GM19395 (cell line): ENCODE results near the gene KASH5.

Experiments used
- ATAC-seq: cut with Tn5 transposase; IDR thresholded peaks from one replicate; pipeline ENCODE4 v1.9.1; 2021; ENCODE audit warnings: mild to moderate bottlenecking, moderate library complexity; ENCODE audit not compliant: unreplicated experiment

The KASH5 gene

DNA sequence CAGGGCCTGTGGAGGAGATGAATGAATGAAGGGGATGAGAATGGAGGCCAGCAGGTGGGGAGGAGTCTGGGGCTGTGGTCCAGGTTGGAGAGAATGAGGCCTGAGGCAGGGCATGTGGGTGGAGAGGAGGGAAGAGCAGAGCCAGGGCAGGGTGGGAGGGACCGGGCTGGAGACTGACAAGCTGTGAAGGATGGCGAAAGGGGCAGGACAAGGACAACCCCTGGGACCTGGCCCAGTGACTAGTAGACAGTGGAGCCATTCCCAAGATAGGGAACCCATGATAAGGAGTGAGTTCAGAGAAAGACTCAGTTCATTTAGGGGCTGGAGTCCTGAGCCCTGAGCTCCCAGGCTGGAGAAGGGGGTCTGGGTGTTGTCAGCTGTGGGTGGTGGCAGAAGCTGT is 32.2 kb downstream of the KASH5 start:
- no peak for ATAC-seq

DNA sequence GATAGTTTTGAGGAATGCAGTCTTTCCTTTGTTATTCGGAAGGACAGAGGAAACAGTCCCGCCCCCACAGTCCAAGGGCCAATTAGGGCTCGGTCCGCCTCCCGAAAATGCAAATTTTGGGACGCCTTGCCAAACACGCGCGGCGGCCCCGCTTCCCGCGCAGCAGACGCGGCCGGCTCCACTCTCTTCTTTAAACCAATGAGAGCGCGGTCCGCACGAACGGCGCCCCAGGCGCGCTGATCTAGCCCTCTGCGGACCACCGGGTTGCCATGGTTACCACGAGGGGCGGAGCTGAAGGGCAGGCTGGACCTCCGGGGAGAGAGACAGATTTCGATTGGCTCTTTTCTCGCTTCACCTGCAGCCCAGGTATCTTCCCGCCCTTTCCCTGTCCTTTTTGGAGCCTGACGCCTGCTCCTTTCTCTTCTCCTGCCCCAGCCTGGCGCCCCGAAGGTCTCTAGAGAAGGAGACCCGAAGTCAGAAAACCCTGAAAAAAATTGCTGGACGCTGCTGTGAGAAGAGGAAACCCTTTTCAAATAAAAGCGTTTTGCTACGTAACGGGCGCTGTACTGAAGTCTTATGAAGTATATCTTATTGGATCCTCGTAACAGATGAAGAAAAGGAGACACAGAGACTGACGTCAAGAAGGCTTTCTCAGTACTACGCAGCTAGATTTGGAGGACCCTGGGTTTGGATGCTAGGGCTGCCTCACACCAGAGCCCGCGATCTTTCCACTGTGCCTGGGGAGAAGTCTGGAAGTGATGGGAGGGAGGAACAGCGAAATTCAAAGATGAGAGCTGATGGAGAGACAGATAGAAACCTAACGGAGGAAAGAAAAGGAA is 33.2 kb downstream of the KASH5 start:
- ATAC-seq: no peak

DNA sequence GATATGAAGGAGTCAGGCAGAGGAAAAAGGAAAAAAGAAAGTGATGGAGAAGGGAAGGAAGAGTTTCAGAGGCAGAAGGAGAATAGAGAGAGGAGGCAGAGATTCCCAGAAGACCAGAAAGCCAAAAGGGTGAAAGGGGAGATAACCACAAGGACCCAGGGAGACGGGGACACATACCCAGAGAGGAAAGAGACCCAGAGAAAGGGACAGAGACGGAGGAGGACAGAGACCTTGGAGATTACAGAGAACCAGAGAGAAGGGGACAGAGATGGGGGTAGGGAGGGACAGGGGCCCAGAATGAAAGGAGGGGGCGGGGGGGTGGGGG is 33.8 kb downstream of the KASH5 start:
- no peak for ATAC-seq

DNA sequence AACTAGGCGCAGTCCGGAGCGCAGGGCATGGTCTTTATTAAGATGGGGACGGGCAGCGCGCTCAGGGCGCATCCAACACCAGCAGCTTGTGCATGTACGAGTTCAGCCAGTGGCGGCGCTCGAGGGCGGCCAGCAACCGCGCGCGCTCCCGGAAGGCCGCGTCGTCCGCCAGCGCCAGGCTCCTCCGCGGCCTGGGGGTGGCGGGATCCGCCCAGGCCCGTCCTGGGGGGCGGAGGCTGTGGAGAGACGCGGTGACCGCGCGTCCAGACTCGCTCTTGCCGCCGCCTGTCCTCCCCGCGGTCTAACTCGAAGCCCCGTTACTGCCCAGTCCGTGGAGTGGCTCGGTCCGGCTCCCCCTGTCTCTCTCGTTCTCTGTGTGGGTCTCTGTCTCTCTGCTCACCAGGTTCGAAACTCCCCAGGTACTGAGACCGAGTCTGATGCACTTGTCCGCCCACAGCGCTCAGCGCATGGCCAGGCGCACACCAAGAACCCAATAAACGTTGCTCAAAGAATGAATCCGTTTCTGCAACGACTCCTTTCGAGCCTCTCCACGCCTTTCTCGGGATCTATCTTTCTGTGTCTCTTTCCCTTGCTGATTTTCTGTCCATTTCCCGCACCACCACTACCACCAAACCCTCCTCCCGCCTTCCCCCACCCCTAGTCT is 34.5 kb downstream of the KASH5 start:
- no peak for ATAC-seq

DNA sequence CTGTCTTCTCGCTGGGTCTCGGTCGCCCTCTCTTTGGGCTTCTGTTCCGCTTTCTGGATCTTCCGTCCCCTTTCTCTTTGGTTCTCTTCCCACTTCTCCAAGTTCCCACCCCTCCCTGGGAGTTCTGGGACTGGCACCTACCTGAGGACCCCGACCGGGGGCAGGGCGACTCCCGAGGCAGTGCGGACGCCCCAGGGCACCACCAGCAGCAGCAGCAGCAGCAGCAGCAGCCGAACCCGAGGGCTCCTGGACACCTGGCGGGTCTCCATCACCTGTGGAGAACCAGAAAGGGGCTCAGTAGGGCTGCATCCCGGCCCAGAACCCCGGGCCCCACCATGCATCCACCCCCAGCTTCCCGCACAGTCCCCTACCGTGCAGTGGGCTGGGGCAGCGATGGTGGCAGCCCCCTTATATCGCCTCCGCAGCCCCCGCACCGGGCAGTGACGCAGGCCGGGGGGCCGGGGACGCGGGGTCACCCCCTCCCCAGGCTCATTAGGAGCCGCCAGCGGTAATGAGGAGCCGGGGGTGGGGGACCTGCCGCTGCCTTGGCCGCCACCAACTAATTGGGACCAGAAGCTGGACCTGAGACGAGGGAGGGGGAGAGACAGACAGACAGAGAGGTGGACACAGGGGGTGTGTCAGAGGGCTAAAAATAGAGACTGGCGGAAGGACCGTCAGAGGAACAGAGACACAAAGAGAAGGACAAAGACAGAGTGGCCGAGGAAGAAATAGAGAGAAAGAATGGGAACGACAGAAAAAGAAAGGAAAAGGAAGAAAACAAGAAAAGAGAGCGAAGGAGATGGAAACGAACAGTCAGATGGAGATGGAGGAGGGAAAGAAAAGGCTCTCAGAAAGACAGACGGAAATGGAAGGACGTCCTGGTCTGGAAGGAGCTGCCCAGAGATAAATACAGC is 35.3 kb downstream of the KASH5 start, which contains the start of gene PTH2:
Gene PTH2 (minus strand): TSS at position 371 of the 914 bp plus-strand sequence. CDS start 102 bp downstream, at position 269.
- no peak for ATAC-seq

DNA sequence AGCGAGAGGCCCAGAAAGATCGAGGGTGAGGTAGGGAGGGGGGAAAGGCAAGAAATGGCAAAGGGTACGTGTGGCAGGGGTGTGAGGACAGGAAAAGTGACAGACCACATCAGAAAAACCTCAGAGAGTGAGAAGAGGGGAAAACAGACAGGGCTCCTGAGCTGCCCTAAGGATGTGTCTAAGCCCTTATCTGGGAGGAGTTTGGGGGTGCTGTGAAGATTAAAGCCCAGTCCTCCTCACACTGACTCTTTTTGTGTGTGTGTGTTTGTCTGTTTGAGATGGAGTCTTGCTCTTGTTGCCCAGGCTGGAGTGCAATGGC is 35.9 kb downstream of the KASH5 start:
- ATAC-seq: no peak

DNA sequence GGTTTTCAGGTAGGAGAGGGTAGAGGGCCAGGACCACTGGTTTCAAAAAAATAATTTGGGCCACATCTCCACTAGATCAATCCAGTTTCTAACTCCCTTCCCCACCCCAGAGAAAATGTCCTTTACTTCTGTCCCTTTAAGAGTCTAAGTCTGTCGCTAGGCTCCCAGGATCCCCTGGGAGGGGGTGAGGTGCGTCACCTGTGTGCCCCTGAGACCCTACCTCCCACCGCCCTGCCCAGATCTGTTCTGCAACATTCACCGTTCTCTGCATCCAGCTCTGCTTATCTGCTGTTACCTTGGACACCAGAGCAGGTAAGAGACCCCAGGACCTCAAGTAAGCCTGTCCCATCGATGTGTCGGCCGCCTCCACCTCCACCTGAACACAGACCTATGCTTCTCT is 37.1 kb downstream of the KASH5 start, which contains the start of gene GFY:
Gene GFY (plus strand): TSS at position 211 of the 400 bp plus-strand sequence. CDS start 1,043 bp downstream, outside the sequence.
- ATAC-seq: no peak

DNA sequence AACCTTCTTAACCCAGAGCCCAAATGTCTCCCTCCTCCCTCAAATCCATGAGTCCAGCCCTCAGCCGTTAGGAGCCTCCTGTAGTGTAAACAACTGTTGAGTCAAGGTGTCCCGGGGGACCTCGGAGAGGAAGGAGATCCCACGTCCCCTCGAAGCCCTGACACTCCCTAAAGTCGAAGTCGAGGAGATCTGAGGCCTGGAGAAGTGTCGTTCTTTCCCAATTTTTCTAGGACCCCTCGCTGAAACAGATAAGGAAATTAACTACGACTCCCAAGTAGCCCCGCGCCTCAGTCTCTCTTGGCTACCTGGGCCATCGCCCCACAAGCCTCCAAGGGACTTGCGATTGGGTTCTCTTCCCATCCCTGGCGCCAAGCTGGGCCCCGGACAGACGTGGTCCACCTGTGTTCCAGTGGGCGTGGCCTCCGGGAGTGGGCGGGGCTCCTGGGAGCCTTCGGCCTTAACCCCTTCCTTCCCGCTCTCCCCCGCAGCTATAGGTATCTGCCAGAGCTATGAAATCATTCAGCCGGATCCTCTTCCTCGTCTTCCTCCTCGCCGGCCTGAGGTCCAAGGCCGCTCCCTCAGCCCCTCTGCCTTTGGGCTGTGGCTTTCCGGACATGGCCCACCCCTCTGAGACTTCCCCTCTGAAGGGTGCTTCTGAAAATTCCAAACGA is 38.0 kb downstream of the KASH5 start:
- ATAC-seq: no peak

DNA sequence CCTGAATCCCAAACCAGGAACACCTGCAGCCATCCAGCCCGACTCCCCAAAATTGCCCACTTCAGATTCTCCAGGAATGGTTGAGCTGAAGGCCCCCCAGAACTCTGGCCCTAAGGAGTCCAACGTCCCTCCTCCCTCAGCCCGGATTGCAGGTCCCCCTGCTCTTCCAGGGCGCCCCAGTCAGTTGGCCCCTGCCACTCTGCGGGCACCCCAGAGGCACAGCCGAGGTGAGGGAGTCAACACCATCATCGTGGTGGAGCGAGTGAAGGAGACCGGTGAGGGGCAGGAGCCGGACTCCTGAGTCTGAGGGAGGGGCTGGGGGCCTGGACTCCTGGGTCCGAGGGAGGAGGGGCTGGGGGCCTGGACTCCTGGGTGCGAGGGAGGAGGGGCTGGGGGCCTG is 39.3 kb downstream of the KASH5 start:
- ATAC-seq: no peak

DNA sequence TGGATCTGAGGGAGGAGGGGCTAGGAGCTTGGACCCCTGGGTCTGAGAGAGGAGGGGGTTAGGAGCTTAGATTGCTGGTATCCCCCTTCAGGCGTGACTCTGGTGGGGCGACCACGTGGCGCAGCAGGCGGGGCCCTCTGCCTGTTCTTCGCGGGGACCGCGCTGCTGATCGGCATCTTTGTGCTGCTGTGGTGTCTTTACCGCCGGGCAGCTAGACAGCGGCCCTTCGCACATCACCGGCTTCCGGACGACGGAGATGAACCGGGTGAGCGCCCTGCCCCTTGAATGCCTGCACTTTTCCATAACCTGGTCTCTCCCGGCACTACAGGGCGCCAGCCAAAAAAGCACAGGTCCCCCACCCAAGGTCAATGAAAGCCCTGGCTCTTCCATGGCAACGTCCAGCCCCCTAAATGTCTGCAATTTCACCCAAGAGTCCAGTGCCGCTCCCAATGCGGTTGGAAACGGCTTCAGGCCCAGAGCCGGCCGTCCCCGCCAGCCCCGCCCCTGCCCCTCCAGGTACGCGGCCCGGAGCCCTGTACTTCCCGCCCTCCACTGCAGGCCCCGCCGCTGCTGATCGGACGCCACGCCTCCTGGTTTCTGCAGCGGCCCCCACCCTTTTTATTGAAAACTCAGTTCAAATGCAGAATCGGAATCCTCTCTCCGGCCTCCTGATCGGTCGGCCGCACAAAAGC is 40.0 kb downstream of the KASH5 start:
- no peak for ATAC-seq

DNA sequence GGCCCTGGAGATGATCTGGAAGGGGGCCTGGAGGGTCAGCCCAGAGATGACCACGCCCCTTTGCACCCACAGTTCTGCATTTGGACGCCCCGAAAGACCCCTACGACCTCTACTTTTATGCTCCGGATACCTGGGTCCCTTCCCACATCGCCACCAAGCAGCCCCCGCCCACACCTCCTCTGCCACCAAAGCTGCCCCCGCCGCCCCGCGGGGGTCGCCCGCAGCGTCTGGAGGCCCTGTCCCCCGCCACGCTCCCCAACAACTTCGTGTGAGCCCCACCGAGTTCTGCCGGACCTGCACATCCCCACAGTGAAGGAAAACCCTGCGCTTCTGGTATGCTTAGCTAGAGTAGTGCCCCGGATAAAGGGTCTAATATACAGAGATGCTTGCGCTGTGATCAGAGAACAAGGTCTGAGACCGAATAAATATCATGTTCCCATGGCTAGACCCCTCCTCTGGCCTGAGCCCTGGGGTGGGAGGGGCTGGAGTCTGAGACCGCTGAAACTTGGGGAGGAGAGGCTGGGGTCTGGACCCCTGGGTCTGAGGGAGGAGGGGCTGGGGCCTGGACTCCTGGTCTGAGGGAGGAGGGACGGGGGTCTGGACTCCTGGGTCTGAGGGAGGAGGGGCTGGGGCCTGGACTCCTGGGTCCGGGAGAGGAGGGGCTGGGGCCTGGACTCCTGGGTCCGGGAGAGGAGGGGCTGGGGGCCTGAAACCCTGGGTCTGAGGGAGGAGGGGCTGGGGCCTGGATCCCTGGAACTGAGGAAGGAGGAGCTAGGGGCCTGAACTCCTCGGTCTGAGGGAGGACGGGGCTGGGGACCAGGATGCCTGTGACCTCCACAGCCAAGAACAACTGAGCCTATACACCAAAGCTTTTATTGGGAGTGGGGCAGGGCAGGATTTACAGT is 40.8 kb downstream of the KASH5 start:
- no peak for ATAC-seq

DNA sequence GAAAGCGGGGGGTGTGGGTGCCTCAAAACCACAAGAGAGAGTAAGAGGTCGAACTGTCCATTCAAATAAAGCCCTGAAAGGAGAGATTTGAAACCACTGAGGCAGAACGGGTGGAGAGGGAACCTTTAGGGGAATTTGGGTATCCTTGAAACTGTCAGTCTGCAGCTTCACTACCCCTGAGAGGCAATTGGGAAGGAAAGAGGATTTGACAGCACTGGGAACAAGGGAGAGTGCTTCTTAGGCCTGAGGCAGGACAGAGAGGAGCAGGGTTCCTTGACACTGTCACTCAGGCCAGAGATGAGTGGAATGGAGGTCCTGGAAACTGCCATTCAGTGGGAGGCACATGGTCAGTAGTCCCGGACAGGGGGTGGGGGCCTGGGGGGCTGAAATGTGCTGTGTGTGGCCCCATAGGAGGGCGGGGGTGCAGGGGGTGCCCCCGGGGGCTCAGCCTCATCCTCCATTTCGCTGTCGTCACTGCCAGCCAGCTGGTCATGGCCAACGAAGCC is 42.2 kb downstream of the KASH5 start:
- ATAC-seq: no peak

DNA sequence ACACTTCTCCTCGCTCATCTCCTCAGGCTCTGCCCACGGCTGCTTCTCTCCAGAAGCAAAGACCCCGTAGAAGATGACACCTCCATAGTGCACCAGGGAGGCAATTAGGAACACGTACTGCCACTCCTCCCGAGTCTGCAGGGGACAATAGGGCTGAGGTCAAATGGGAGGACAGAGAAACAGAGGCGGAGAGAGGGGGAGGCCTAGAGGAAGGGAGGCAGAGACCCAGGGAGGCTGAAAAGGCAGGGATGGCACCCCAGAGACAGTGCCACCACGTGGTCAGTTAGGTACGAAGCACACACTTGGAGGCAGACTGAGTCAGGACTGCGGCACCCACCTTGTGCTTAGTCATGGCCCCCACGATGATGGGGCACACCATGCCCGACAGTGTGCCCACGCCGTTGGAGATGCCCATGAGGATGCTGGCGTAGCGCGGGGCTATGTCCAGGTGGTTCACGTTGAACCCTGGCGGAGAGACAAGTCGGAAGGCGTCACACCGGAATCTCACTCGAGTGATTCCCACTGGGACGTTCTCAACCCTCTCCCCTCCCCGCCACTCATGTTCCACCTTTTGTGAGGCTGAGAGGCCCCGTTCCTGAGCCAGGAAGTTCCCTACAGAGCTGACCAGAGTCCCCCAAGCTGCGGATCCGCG is 42.8 kb downstream of the KASH5 start:
- no peak for ATAC-seq

DNA sequence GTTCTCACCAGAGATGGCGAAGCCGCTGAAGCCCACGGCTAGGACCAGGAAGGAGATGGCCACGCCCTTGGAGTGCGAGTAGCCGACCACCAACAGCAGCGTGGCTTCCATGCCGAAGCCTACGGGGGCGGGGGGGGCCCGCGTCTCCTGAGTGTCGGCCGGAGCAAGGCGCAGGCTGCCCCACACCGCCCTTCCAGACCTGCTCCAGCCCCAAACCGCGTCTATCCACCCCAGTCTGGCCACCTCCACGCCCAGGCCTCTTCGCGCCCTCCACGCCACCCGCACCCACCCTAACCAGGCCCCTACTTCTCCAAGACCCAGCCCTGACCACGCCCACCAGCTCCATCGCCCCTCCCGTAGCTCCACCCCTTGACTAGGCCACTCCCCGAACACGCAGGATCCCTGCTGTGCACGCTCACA is 43.3 kb downstream of the KASH5 start:
- ATAC-seq: no peak

DNA sequence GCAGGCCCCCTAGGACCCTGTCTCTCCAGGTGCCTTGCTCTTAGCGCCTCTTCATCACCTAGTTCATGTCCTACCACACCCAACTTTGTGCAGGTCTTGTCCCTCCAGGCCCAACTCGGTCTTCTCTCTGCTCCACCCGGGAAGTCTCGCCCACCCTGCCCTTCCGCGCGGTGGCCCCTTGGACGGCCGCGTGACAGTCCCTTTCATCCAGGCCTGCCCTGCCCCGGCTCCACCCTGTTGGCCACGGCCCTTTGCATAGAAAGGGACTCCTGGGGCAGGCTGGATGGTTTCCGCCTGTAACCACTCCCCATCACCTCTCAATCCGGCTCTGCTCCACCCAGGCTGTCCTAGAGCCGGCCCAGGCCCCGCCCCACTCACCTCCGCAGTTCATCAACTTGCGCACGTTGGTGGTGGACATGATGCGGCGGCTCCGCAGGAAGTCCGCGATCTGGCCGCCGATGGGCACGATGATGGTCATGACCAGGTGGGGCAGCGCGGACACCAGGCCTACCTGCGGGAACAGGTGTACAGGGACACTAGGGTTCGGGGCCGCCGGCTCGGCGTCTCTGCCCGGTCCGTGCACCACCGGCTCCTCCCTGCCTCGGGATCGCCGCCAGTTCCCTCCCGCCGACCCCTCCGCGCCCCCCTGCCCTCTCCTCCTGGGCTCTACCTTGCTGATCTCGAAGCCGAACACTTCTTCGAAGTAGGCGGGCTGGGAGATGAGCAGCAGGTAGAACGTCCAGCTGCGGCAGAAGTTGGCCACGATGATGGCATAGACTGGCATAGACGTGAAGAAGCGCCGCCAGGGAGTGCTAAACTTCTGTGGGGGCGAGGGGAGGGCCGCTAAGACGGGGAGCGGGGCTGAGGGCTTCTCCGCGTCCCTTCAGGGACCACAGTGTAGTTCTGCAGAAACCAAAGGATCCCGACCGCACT is 44.4 kb downstream of the KASH5 start:
- ATAC-seq: no peak

DNA sequence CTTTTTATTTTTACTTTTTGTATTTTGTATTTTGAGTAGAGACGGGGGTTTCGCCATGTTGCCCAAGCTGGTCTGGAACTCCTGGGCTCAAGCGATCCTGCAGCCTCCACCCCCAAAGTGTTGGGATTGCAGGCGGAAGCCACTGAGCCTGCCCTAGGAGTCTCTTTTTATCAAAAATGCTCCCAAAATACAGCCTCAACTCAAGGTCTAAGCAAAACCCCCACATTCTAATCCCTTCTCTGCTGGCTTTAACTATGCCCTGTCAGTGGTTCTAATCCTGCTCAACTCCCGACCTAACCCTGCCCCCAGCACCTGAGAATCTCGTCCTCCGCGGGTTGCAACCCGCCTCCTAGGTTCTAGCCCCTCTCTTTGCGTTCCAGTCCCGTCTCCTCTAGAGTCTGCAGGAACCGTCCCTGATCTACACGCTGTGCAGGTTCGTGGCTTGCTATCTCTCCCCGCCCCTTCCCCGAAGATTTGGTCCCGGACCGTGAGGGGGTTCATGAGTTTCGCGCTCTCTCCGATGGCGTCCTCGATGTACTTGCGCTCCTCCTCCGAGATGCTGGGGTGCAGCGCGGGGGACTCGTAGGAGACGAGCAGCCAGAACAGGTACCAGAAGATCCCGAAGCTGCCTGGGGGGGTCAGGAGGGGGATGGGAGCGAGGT is 45.3 kb downstream of the KASH5 start:
- ATAC-seq: no peak
